Left lung (tissue), 10 donors: ENCODE data around the gene GPC1. TPM values are rescaled to one million over a fixed set of nuclear protein-coding genes. Genes with fewer than 3 reads are reported as not detected.

Experiments used
- ATAC-seq: fragments of 200-7000 bp; cut with Tn5 transposase; one replicate; pipeline ENCODE4 v1.9.1; 2020; ENCODE audit warnings: moderate library complexity
- DNase-seq, 4 donors: peaks; one replicate each; pipeline ENCODE4 v3.0.0-alpha.2; 2013 to 2020
- H3K27ac ChIP-seq, 2 donors: fragments of 200-600 bp; sonication (generic) in 1 of 2; one replicate each; pipeline versions ENCODE4 v1.5.0 to v1.8.0; 2020 to 2021
- H3K27me3 ChIP-seq, 2 donors: fragments of 200-600 bp; sonication (generic) in 1 of 2; one replicate each; pipeline versions ENCODE4 v1.5.0 to v1.8.0; 2020 to 2021
- H3K36me3 ChIP-seq, 2 donors: fragments of 200-600 bp; sonication (generic) in 1 of 2; one replicate each; pipeline versions ENCODE4 v1.5.0 to v1.8.0; 2020 to 2021
- H3K4me1 ChIP-seq, 2 donors: fragments of 200-600 bp; one replicate each; pipeline ENCODE4 v1.8.0; 2021
- H3K4me3 ChIP-seq, 2 donors: fragments of 200-600 bp; sonication (generic) in 1 of 2; one replicate each; pipeline versions ENCODE4 v1.5.0 to v1.8.0; 2020 to 2021; ENCODE audit warnings: mild to moderate bottlenecking in 1 of 2
- H3K9me3 ChIP-seq, 2 donors: fragments of 200-600 bp; sonication (generic) in 1 of 2; one replicate each; pipeline versions ENCODE4 v1.5.0 to v1.8.0; 2020 to 2021
- intact Hi-C, 2 donors: fragments of 100-400 bp; cut with DNase I; formaldehyde crosslinking; loops; one replicate each; pipeline versions ENCODE4 v1.11.2 to v1.14.2; 2022
- polyA plus RNA-seq, 6 donors: library from polyadenylated mRNA; unstranded; fragments of 120-200 nt; gene quantifications; one replicate each; pipeline ENCODE4 v1.2.1, GENCODE V29; 2013; ENCODE audit not compliant: insufficient read length in 6 of 6
- total RNA-seq, 2 donors: library from RNA; stranded (reverse); fragmentation: NEBNext Ultra II Directional; extraction: Animal tissue kit (Norgen Biotek cat#: 25700); gene quantifications; one replicate each; pipeline ENCODE4 v1.2.1, GENCODE V29; 2021
- TF ChIP-seq, protein P1 (sequence below), 2 donors: fragments of 200-600 bp; sonication (generic) in 1 of 2; IDR thresholded peaks; one replicate each; pipeline versions ENCODE4 v1.5.0 to v1.8.0; 2021; ENCODE audit warnings: antibody characterized with exemption in 2 of 2
- donor health status: DM: no; HTN: yes; CAD: no.
- donor health status: DM: no; HTN: no; CAD: no.

GPC1 gene
- total and polyA plus RNA-seq, 8 donors, result 24.6 to 63.4 (median 45.3) TPM

DNA sequence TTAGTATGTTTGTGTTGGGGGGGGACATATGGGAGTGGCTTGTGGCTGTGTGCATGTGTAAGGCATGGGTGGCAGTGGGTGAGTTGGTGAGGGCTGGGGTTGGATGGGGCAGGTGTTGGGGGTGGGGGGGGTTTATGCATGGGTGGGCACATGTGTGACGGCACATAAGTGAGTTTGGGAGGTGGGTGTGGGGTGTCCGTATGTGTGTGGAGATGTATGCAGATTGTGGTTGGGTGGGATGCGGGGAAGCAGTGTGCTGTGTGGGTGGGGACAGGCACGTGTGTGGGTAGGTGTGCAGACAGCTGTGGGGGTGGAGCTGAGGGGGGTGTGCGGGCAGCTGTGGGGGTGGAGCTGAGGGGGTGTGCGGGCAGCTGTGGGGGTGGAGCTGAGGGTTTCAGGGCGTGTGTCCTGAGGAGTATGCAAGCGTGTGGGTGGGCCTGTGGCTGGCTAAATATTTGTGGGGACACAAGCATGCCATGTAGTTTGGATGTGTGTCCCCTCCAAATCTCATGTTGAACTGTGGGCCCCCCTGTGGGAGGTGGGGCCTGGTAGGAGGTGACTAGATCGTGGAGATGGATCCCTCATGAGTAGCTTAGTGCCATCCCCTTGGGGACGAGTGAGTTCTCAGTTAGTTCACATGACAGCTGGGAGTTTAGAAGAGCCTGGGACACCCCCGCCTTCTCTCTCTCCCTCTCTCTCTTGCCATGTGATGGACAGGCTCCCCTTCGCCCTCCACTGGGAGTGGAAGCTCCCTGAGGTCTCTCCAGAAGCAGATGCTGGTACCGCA lies 62.9 kb downstream of the GPC1 start:
- H3K27ac ChIP-seq, result no peak overlapping the region
- H3K4me1 ChIP-seq, result no peaks in the 10 kb centered on the region
- peaks cover 0 to 39% of the 10 kb centered on the region in 2 donors for H3K36me3 ChIP-seq
- ATAC-seq, result no peak
- H3K9me3 ChIP-seq, result peaks cover 0 to 3% of the 10 kb centered on the region in 2 donors
- H3K4me3 ChIP-seq, result no peak overlapping the region
- DNase-seq, result no peak
- intact Hi-C loops, result no loop called here
- TF ChIP-seq, protein P1, sequence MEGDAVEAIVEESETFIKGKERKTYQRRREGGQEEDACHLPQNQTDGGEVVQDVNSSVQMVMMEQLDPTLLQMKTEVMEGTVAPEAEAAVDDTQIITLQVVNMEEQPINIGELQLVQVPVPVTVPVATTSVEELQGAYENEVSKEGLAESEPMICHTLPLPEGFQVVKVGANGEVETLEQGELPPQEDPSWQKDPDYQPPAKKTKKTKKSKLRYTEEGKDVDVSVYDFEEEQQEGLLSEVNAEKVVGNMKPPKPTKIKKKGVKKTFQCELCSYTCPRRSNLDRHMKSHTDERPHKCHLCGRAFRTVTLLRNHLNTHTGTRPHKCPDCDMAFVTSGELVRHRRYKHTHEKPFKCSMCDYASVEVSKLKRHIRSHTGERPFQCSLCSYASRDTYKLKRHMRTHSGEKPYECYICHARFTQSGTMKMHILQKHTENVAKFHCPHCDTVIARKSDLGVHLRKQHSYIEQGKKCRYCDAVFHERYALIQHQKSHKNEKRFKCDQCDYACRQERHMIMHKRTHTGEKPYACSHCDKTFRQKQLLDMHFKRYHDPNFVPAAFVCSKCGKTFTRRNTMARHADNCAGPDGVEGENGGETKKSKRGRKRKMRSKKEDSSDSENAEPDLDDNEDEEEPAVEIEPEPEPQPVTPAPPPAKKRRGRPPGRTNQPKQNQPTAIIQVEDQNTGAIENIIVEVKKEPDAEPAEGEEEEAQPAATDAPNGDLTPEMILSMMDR (IDR thresholded peaks at IDR 0.05), result no peak
- no peaks in the 10 kb centered on the region for H3K27me3 ChIP-seq

DNA sequence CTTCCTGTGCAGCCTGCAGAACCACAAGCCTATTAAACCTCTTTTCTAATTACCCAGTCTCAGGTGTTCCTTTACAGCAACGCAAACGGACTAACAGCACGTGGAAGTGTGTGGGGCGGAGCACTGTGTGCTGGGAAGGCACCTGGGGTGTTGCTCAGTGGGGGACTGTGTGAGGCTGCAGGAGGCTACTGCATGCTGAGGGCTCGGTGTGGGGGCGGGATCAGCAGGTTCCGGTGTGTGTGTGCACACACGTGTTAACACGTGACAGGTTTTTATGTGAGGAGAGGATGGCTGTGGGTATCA lies 63.4 kb downstream of the GPC1 start:
- Histone ChIP-seq H3K9me3 (peaks cover 0 to 3% of the 10 kb centered on the region in 2 donors), H3K27ac (no peak overlapping the region), H3K36me3 (peaks cover 0 to 36% of the 10 kb centered on the region in 2 donors), H3K4me1 (no peaks in the 10 kb centered on the region), H3K4me3 (no peak overlapping the region), H3K27me3 (no peaks in the 10 kb centered on the region)
- ATAC-seq, result no peak
- intact Hi-C loops, result no loop called here
- peak in 1 of 4 donors; percentile 54 for DNase-seq
- TF ChIP-seq, protein P1 (IDR thresholded peaks at IDR 0.05), result no peak

DNA sequence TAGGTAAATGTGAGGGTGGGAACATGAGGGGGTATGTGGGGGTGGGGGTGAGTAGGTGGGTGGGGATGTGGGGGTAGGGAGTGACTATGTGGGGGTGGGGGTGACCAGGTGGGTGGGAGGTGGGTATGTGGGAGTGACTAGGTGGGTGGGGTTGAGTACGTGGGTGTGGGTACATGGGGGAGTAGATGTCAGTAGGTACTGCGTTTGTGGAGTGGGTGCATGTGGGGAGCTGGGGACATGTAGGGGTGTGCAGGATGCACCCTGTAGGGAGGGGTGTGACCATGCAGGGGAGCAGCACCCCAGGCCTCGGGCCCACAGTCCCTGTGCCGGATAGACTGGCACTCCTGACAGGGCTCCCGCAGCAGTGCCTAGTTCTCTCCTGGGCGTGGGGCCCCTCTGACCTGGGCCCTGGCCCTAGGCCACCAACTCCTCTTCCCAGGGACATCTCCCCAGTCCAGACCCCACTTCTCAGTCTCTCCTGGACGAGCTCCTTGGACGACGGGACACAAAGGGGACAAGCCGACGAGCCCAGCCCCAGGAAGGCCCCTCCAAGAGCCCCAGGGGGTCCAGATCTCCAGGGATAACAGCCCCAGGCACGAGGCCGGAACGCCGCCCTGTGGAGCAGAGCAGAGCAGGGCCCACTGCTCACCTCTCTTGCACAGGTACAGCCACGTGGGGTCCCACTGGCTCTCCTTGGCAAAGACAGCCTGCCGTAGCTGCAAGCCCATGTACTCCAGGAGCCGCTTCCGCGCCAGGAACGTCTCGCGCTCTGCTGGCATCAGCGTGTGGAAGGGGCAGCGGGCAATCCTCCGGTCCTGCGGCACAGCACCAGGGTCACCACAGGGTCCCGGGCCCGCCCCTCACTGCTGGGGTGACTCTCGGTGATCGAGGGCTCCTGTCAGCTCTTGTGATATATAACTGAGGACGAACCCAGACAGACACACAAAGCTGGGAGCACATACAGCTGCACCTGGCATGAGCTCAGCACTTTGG lies 64.1 kb downstream of the GPC1 start:
- intact Hi-C loops, result no loop called here
- no peak overlapping the region for H3K27ac ChIP-seq
- ATAC-seq, result no peak
- no peaks in the 10 kb centered on the region for H3K4me1 ChIP-seq
- H3K36me3 ChIP-seq, result peaks cover 0 to 34% of the 10 kb centered on the region in 2 donors
- DNase-seq, result peak in 1 of 4 donors; percentile 70
- no peaks in the 10 kb centered on the region for H3K27me3 ChIP-seq
- H3K4me3 ChIP-seq, result no peak overlapping the region
- H3K9me3 ChIP-seq, result peaks cover 0 to 3% of the 10 kb centered on the region in 2 donors
- TF ChIP-seq, protein P1 (IDR thresholded peaks at IDR 0.05), result no peak

DNA sequence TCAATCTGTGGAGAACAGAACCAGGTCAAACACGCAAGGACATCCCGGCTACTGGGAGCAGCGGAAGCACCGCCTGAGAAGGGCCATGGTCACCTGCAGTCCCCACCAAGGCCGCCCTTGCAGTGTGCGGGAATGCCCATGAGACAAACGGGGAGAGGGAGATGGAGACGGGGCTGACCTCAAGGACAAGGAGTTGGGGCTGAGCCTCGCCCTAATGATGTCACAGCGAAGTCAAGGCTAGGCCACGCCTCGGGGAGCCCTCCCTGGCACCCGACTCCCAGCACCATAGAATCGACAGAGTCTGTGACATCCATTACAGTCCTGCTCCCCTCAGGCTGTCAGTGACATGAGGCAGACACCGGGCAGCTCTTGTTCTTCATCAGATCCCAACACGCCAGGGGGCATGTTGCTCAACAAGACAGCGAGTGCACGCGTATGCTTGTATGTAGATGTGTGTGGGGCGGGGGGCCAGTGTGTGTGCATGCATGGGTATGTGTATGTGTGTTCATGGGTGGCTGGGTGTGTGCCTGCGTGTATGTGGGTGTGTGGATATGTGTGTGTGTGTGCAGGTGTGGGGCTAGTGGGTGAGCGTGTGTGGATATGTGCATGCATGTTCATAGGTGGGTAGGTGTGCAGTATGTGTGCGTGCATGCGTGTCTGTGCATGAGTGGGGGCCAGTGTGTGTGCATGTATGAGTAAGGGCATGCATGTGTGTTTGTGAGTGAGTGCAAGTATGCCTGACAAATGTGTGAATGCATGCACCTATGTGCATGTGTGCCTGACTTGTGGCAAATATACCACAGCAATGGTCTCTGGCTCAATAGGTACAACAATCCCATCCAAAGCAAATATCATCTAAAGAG lies 65.3 kb downstream of the GPC1 start:
- no peak overlapping the region for H3K27ac ChIP-seq
- intact Hi-C loops, result no loop called here
- H3K9me3 ChIP-seq, result no peaks in the 10 kb centered on the region
- DNase-seq, result peak in 1 of 4 donors; percentile 64
- no peaks in the 10 kb centered on the region for H3K4me1 ChIP-seq
- no peaks in the 10 kb centered on the region for H3K27me3 ChIP-seq
- no peak for ATAC-seq
- peaks cover 0 to 34% of the 10 kb centered on the region in 2 donors for H3K36me3 ChIP-seq
- H3K4me3 ChIP-seq, result no peak overlapping the region
- TF ChIP-seq, protein P1 (IDR thresholded peaks at IDR 0.05), result no peak
